ENCODE results near the gene ANKRD13D.

Gene ANKRD13D

GRCh38 chr11:67286621-67287333 lies 2.3 kb upstream of the ANKRD13D start:
- no peaks in the 10 kb centered on the region for H3K27me3 Mint-ChIP-seq
- peak in 1 of 2 donors; percentile 50 for DNase-seq
- H3K27ac Mint-ChIP-seq, result peak overlapping the region; percentile 91 to 96
- H3K4me3 Mint-ChIP-seq, result peak overlapping the region; percentile 79 to 80
- no peak for ATAC-seq
- peaks cover 88% of the 10 kb centered on the region for H3K4me1 Mint-ChIP-seq
- no peaks in the 10 kb centered on the region for H3K9me3 Mint-ChIP-seq

- no peaks in the 10 kb centered on the region for H3K9me3 Mint-ChIP-seq
- H3K4me3 Mint-ChIP-seq, result peak overlapping the region; percentile 79 to 80
- peaks cover 88% of the 10 kb centered on the region for H3K4me1 Mint-ChIP-seq
- no peaks in the 10 kb centered on the region for H3K27me3 Mint-ChIP-seq
- H3K27ac Mint-ChIP-seq, result peak overlapping the region; percentile 91
- DNase-seq, result peak; percentile 62 to 63
- ATAC-seq, result peak; percentile 44
Observed at GRCh38 chr11:67287355-67288197, 1.5 kb upstream of the ANKRD13D start.

GRCh38 chr11:67288198-67288451 lies 978 bp upstream of the ANKRD13D start:
- Mint-ChIP-seq H3K4me3 (peak overlapping the region; percentile 79 to 80), H3K4me1 (peaks cover 88% of the 10 kb centered on the region), H3K9me3 (no peaks in the 10 kb centered on the region), H3K27me3 (no peaks in the 10 kb centered on the region), H3K27ac (peak overlapping the region; percentile 91)
- DNase-seq (no peak), ATAC-seq (no peak)

- Mint-ChIP-seq H3K27ac (peak overlapping the region; percentile 91), H3K4me3 (peak overlapping the region; percentile 79 to 80), H3K9me3 (no peaks in the 10 kb centered on the region), H3K4me1 (peaks cover 88% of the 10 kb centered on the region), H3K27me3 (no peaks in the 10 kb centered on the region)
- DNase-seq (peak; percentile 95), ATAC-seq (peak; percentile 76)
Observed at GRCh38 chr11:67288452-67289225, 464 bp upstream of the ANKRD13D start.

- H3K27ac Mint-ChIP-seq, result peak overlapping the region; percentile 87 to 99
- peak overlapping the region; percentile 90 to 99 for H3K4me3 Mint-ChIP-seq
- H3K9me3 Mint-ChIP-seq, result no peaks in the 10 kb centered on the region
- ATAC-seq, result no peak
- H3K27me3 Mint-ChIP-seq, result no peaks in the 10 kb centered on the region
- peak in 1 of 2 donors; percentile 52 for DNase-seq
- H3K4me1 Mint-ChIP-seq, result peaks cover 83% of the 10 kb centered on the region
Observed at GRCh38 chr11:67289651-67290479, 762 bp downstream of the ANKRD13D start.

- peak overlapping the region; percentile 43 to 99 for H3K27ac Mint-ChIP-seq
- peak overlapping the region in 1 of 2 donors; percentile 99 for H3K4me3 Mint-ChIP-seq
- peaks cover 74% of the 10 kb centered on the region for H3K4me1 Mint-ChIP-seq
- DNase-seq, result no peak
- H3K9me3 Mint-ChIP-seq, result peaks cover 0 to under 1% of the 10 kb centered on the region in 2 donors
- ATAC-seq, result no peak
- H3K27me3 Mint-ChIP-seq, result no peaks in the 10 kb centered on the region
Observed at GRCh38 chr11:67290801-67291200, 1.7 kb downstream of the ANKRD13D start.

GRCh38 chr11:67291481-67292381 lies 2.6 kb downstream of the ANKRD13D start:
- Mint-ChIP-seq H3K4me1 (peaks cover 70% of the 10 kb centered on the region), H3K27me3 (no peaks in the 10 kb centered on the region), H3K27ac (peak overlapping the region in 1 of 2 donors; percentile 92), H3K4me3 (peak overlapping the region in 1 of 2 donors; percentile 99), H3K9me3 (peaks cover 9 to 10% of the 10 kb centered on the region in 2 donors)
- no peak for DNase-seq
- no peak for ATAC-seq

GRCh38 chr11:67292671-67293070 lies 3.6 kb downstream of the ANKRD13D start:
- no peaks in the 10 kb centered on the region for H3K27me3 Mint-ChIP-seq
- peak overlapping the region in 1 of 2 donors; percentile 8 for H3K27ac Mint-ChIP-seq
- peaks cover 63% of the 10 kb centered on the region for H3K4me1 Mint-ChIP-seq
- H3K4me3 Mint-ChIP-seq, result peak overlapping the region in 1 of 2 donors; percentile 0
- H3K9me3 Mint-ChIP-seq, result peaks cover 13 to 16% of the 10 kb centered on the region in 2 donors
- DNase-seq, result no peak
- ATAC-seq, result no peak

GRCh38 chr11:67293090-67293489 lies 4.0 kb downstream of the ANKRD13D start:
- Mint-ChIP-seq H3K27me3 (no peaks in the 10 kb centered on the region), H3K4me3 (peak overlapping the region; percentile 0 to 1), H3K9me3 (peaks cover 13 to 16% of the 10 kb centered on the region in 2 donors), H3K27ac (no peak overlapping the region), H3K4me1 (peaks cover 63% of the 10 kb centered on the region)
- ATAC-seq, result no peak
- no peak for DNase-seq

GRCh38 chr11:67295846-67296245 lies 6.7 kb downstream of the ANKRD13D start:
- ATAC-seq (no peak), DNase-seq (no peak)
- Mint-ChIP-seq H3K27me3 (no peaks in the 10 kb centered on the region), H3K4me3 (no peak overlapping the region), H3K9me3 (peaks cover 13 to 16% of the 10 kb centered on the region in 2 donors), H3K27ac (peak overlapping the region in 1 of 2 donors; percentile 54), H3K4me1 (peaks cover 55% of the 10 kb centered on the region)

- DNase-seq, result no peak
- Mint-ChIP-seq H3K4me3 (no peak overlapping the region), H3K9me3 (peaks cover 13 to 16% of the 10 kb centered on the region in 2 donors), H3K4me1 (peaks cover 37% of the 10 kb centered on the region), H3K27me3 (no peaks in the 10 kb centered on the region), H3K27ac (peak overlapping the region in 1 of 2 donors; percentile 20)
- no peak for ATAC-seq
Observed at GRCh38 chr11:67298786-67299185, 9.7 kb downstream of the ANKRD13D start.

- Mint-ChIP-seq H3K27ac (no peak overlapping the region), H3K4me1 (peaks cover 35% of the 10 kb centered on the region), H3K9me3 (peaks cover 13 to 16% of the 10 kb centered on the region in 2 donors), H3K4me3 (no peak overlapping the region), H3K27me3 (no peaks in the 10 kb centered on the region)
- no peak for DNase-seq
- no peak for ATAC-seq
Observed at GRCh38 chr11:67299471-67300191, 10.5 kb downstream of the ANKRD13D start.

GRCh38 chr11:67300256-67300755 lies 11.2 kb downstream of the ANKRD13D start:
- H3K4me1 Mint-ChIP-seq, result peaks cover 40% of the 10 kb centered on the region
- DNase-seq (no peak), ATAC-seq (no peak)
- H3K27me3 Mint-ChIP-seq, result no peaks in the 10 kb centered on the region
- no peak overlapping the region for H3K27ac Mint-ChIP-seq
- H3K9me3 Mint-ChIP-seq, result peaks cover 13 to 16% of the 10 kb centered on the region in 2 donors
- no peak overlapping the region for H3K4me3 Mint-ChIP-seq

All from stimulated activated naive CD8-positive, alpha-beta T cell treated with anti-CD3 and anti-CD28 coated beads, Interleukin-15, amount 100 ng/mL, for 72 hours (primary cell).